ENCODE data around the gene RXRG.

DNA sequence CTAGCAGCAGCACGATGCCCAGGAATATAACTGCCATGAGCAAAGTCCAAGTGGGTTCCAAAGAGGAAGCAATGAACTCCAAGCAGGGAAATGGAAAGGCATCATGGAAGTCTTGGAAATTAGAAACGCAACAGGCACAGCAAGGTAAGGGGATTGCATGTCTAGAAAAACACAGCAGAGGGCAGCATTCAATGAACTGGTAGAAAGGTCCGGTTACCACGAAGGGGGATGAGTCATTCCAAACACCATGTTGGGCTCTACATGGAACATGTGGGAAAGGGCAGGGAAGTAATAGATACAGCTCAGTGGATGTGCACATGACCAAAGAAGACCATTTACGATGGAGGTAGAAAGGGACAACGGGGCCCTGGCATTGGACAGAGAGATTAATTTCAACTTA is 36.4 kb downstream of the RXRG start:
- TF ChIP-seq, protein P1, sequence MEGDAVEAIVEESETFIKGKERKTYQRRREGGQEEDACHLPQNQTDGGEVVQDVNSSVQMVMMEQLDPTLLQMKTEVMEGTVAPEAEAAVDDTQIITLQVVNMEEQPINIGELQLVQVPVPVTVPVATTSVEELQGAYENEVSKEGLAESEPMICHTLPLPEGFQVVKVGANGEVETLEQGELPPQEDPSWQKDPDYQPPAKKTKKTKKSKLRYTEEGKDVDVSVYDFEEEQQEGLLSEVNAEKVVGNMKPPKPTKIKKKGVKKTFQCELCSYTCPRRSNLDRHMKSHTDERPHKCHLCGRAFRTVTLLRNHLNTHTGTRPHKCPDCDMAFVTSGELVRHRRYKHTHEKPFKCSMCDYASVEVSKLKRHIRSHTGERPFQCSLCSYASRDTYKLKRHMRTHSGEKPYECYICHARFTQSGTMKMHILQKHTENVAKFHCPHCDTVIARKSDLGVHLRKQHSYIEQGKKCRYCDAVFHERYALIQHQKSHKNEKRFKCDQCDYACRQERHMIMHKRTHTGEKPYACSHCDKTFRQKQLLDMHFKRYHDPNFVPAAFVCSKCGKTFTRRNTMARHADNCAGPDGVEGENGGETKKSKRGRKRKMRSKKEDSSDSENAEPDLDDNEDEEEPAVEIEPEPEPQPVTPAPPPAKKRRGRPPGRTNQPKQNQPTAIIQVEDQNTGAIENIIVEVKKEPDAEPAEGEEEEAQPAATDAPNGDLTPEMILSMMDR (conservative IDR thresholded peaks at IDR 0.05; ENCODE audit: low read depth, low read length) = peak; percentile 59
- no peak for TF ChIP-seq EZH2 (IDR thresholded peaks at IDR 0.05; ENCODE audit: borderline replicate concordance, low read depth, low read length, poor library complexity, severe bottlenecking)

Data from A673 (cell line).